ENCODE data around the gene INPP5B.

The INPP5B gene

DNA sequence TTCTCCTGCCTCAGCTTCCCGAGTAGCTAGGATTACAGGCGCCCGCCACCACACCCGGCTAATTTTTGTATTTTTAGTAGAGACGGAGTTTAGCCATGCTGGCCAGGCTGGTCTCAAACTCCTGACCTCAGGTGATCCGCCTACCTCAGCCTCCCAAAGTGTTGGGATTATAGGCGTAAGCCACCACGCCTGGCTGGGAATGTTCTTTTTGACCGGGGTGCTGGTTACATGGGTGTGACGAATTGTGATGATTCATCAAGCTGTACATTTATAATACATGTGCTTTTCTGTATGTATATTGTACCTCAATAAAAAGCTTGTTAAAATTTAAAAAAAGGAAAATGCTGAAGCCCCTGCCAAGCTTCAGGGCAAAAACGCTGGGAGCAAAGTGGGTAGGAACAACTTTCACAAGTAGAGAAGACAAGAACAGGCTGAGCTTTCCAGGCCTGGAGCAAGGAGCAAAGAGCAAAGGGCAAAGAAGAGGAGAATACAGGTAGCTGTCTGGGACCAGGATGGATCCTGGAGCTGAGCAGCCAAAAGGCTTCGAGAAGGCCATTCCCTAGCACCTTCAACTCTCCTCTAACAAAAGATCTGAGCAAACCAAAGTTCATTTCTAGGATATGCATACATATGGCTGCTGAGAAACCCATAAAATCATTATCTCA is 118.3 kb downstream of the INPP5B start:
- DNase-seq: no peak

DNA sequence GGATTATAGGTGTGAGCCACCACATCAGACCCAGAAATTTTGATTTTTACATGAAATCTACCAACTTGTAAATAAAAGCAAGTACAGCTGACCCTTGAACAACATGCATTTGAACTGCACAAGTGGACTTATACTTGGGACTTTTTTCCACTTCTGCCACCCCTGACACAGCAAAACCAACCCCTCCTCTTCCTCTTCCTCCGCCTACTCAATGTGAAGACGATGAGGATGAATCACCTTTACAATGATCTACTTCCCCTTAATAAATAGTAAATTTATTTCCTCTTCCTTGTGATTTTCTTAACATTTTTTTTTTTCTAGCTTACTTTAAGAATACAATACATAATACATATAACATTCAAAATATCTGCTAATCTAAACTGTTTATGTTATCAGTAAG is 121.3 kb downstream of the INPP5B start:
- DNase-seq: no peak

DNA sequence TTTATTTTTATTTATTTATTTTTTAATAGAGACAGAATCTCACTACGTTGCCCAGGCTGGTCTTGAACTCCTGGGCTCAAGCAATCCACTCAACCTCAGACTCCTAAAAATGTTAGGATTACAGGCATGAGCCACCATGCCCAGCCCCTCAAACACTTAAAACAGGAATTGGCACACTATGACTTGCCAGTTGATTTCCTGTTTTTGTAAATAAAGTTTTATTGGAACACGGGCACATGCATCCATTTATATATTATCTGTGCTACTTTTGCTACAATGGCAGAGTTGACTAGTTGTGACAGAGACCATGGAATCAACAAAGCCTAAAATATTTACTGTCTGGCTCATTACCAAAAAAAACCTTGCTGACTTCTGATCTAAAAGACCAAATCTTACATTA is 122.9 kb downstream of the INPP5B start:
- DNase-seq: no peak

DNA sequence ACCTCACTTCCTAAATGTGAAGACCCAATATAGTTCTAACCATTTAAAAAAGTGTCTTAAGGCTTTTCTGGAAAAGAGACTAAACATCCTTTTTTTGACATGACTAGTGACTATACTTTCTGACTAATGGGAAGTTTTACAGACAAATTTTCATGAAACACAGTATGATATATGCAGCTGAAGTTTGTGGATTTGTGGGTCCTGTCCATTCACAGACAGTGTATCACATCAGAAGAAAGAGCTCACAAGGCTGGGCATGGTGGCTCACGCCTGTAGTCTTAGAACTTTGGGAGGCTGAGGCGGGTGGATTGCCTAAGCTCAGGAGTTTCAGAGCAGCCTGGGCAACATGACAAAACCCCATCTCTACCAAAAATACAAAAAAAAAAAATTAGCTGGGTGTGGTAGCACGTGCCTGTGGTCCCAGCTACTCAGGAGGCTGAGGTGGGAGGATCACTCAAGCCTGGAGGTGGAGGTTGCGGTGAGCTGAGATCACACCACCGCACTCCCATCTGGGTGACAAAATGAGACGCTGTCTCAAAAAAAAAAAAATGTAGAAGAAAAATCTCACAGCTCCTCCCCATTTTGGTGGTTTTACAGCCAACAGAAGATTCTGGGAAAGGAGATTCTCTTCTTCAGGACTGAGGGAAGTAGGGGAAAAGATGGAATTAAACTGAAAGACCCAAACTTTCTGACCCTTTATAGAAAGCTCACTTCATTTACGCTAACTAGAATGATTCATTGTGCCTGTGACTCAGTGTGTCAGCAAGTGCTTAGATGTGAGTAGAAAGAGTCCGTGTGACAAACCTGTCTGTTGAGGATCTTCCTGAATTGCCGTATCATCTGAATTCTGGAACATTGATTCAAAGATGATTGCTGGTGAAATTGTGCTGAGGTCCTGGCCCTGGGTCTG is 123.7 kb downstream of the INPP5B start:
- DNase-seq: no peak

DNA sequence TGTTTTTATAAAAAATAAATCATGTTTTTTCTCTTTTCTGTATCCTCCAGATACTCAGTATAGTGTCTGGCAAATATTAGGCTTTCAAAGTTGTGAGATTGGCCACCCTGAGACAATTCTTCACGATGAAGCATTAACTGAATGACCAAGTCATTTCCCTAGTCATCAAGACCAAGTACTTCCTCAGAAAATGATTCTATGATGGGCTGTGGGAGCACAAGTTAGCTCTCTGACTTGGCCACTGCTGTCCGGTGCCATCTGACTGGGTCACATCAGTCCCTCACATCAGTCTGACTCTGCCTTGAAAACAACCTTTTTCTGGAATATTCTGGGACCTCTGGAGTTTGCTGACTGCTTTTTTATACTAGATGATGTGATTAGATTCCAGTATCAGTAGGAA is 125.4 kb downstream of the INPP5B start:
- DNase-seq: no peak

DNA sequence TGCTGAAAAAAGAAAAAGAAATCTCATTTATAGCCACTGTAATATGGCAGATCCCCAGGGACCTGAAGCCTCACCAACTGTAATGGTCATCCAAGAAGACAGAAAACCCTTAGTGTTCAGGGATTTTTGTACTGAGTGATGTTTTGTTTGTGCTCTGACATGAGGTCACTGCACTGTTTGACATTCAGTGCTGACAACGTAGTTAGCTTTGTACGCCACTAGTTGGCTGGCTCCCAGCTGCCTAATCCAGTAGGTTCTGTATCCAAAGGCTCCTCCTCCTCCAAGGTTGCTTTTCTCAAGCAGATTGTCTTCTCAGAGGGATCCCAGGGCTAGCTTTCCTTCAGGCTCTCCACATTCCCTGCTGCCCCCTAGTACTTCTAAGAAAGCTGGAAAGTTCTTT is 129.4 kb downstream of the INPP5B start:
- DNase-seq: no peak

DNA sequence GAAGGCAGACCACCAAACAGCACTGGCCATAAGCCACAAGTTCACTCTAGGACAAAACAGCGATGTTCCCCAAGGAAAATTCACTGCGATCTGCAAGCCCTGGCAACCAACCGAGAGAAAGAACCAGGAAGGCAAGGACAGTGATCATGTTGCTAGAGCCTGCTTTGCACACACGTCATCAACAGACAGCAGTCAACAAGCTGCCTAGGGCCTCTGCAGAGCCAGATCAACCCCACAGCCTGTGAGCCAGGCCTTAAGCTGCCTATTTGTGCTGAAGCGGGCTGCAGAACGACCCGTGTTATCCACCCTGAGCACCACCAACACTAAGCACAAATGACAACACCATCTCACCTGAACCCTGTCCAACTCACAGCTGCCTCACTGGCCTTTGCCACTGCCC is 132.6 kb downstream of the INPP5B start:
- DNase-seq: no peak

DNA sequence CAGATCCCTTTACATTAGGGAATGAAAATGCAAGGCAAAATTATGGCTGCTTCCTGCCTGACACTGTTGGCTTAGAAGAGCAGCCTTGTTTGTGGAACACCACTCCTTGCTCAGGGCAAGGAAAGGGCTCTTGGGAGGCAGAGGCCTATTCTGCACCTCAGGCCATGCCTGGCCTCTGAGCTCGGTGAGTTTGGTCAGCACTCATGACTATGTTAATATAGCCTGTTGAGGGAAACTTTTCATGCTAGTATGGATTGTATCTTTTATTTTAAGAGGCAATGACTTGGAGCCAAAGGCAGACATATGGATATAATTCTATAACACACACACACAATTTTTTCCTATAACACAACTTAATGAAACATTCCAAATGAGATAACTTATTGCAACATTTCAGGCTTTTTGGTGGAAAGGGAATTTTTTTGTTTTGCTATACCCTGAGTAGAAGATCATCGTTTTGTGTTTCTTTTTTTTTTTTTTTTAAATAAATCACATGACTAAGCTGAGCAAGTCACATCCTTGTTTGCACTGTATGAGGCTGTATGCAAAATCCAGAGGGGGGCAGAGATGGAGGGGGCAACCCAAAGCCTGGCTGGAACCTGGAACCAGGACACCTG is 133.2 kb downstream of the INPP5B start:
- no peak for DNase-seq

DNA sequence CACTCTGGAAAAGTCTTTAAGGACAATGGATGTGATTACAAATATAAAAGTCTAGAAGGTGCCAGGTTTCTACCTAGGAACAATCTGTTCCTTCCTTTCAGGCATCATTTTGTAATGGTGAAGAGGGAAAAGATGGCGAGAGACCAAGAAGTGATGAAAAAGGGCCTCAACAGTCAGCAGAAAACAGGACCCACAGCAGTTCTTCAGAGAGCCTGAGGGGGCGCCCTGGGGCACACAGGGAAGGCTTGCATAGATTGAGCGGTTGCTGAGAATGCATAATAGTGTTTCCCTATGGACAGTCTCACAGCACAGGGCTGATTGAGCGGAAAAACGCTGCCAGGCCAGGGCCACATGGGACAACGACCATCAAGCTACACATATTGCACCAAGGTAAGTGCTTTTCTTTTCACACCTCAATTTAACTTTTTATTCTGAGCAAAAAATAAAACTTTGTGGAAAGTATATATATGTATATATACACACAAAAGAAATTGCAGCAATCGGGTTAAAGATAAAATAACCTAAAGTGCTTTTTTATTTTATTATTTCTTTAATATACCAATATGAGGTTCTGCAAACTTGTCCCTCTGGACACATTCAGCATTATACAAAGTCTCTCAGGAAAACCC is 135.7 kb downstream of the INPP5B start:
- DNase-seq: peak; percentile 25 to 62

All from bone marrow (tissue), 2 donors.